Measurements from ENCODE around the gene WDR62. TPM values are rescaled to one million over a fixed set of nuclear protein-coding genes. Genes with fewer than 3 reads are reported as not detected.

Gene WDR62
- total RNA-seq (2021; fragmentation: NEBNext Ultra II Directional; extraction: Animal tissue kit (Norgen Biotek cat#: 25700)) (39.5 and 39.8 TPM in 2 replicates), polyA plus RNA-seq (2011; rRNA removed) (28.2 and 39.9 TPM in 2 replicates), polyA minus RNA-seq (2011; rRNA and poly(A)+ RNA removed) (46.8 and 48.3 TPM in 2 replicates)
- polyA plus RNA-seq (2011; cell fraction: cytosol; rRNA removed): 18.4 TPM
- polyA plus RNA-seq (2011; cell fraction: nucleus; rRNA removed): 85.8 TPM
- polyA plus RNA-seq (2012, experiment 1 of 2): 23.9 to 35.6 TPM (median 32.4 TPM) in 4 replicates
- polyA plus RNA-seq (2012, experiment 2 of 2): 23.6 TPM
- polyA plus RNA-seq (2013, experiment 1 of 2): 20.0 TPM
- polyA plus RNA-seq (2013, experiment 2 of 2): 18.7 TPM
- 21.9 TPM for polyA minus RNA-seq (2011; cell fraction: cytosol; rRNA and poly(A)+ RNA removed)
- polyA minus RNA-seq (2011; cell fraction: nucleus; rRNA and poly(A)+ RNA removed): 34.6 TPM
- long read RNA-seq, experiment 1, partial matches to known transcripts: 23 of 29 reads
- long read RNA-seq, experiment 1, other reads (novel, unspliced or antisense): 6 of 29 reads
- long read RNA-seq, experiment 2: 0 reads

- Histone ChIP-seq H3K4me3 (ENCODE audit: extremely low read depth in 1 of 4, insufficient read depth in 2 of 4, low read depth in 3 of 4, low read length in 4 of 4) (peak within 1 kb of the TSS; percentile 75 to 94 (median 82)), H2BK15ac (ENCODE audit: low read length) (no peak within 1 kb of the TSS), H3K4me1 (replicated peaks in 1 of 4; ENCODE audit: control insufficient read depth in 3 of 4, insufficient read depth in 4 of 4, low read length in 3 of 4) (peaks cover 0 to 11% (median 4%) of the 10 kb centered on the region in 4 experiments; a peak in 5 of 7 replicates), H4K91ac (replicated peaks; ENCODE audit: insufficient read length, low read length) (peak within 1 kb of the TSS; percentile 71), H3K27me3 (replicated peaks in 1 of 4; ENCODE audit: control insufficient read depth in 3 of 4, extremely low read depth in 1 of 4, insufficient read depth in 3 of 4, low read length in 3 of 4) (no peaks in the 10 kb centered on the region), H3K9me3 (ENCODE audit: insufficient read depth in 2 of 2, low read depth in 1 of 2, low read length in 1 of 2) (no peaks in the 10 kb centered on the region), H2BK20ac (ENCODE audit: low read length) (no peak within 1 kb of the TSS), H3K18ac (ENCODE audit: extremely low read depth, low read length) (peak within 1 kb of the TSS; percentile 94), H2BK120ac (replicated peaks; ENCODE audit: low read depth, low read length) (no peak within 1 kb of the TSS), H3K27ac (ENCODE audit: low read depth, low read length) (peak within 1 kb of the TSS; percentile 83; the same call in 1 of the 2 replicates), H3K36me3 (ENCODE audit: control insufficient read depth in 2 of 4, insufficient read depth in 4 of 4, low read length in 3 of 4) (peaks cover 8 to 19% (median 17%) of the 10 kb centered on the region in 4 experiments; a peak in 7 of 8 replicates), H3K79me2 (ENCODE audit: control insufficient read depth in 1 of 2, insufficient read depth in 2 of 2, low read length in 2 of 2) (peaks cover 3 to 35% of the 10 kb centered on the region in 2 experiments; a peak in 3 of 4 replicates), H3K23ac (ENCODE audit: insufficient read length) (no peak within 1 kb of the TSS), H3K23me2 (ENCODE audit: low read depth, low read length) (peaks cover 4% of the 10 kb centered on the region), H3K79me1 (ENCODE audit: low read depth, low read length) (peaks cover 4% of the 10 kb centered on the region; the same call in 1 of the 2 replicates), H3K56ac (replicated peaks; ENCODE audit: insufficient read length, low read depth, low read length) (peak within 1 kb of the TSS; percentile 75), H4K20me1 (replicated peaks in 1 of 2; ENCODE audit: control insufficient read depth in 1 of 2, insufficient read depth in 2 of 2, low read length in 2 of 2) (peaks cover 7 to 19% of the 10 kb centered on the region in 2 experiments), H4K5ac (ENCODE audit: insufficient read length, low read depth, low read length) (peak within 1 kb of the TSS; percentile 80), H4K8ac (ENCODE audit: extremely low read depth, insufficient read depth, low read length) (peak within 1 kb of the TSS; percentile 96), H2AK5ac (ENCODE audit: low read depth, low read length) (no peak within 1 kb of the TSS), H3K4me2 (ENCODE audit: insufficient read depth in 1 of 2, low read depth in 2 of 2, low read length in 2 of 2) (peak within 1 kb of the TSS; percentile 87 to 93), H3K9ac (replicated peaks in 1 of 4; ENCODE audit: extremely low read depth in 1 of 4, low read depth in 3 of 4, low read length in 3 of 4) (peak within 1 kb of the TSS; percentile 67 to 85 (median 80)), H2BK5ac (ENCODE audit: low read depth, low read length) (peak within 1 kb of the TSS; percentile 84), H3K14ac (ENCODE audit: insufficient read length) (no peak within 1 kb of the TSS), H2BK12ac (ENCODE audit: low read depth, low read length) (peak within 1 kb of the TSS; percentile 68; the same call in 1 of the 2 replicates), H3K4ac (replicated peaks; ENCODE audit: insufficient read length, low read depth, low read length) (peak within 1 kb of the TSS; percentile 28), H2AFZ (ENCODE audit: low read length) (peak within 1 kb of the TSS; percentile 25; the same call in 1 of the 2 replicates)
- WGBS, 2 experiments (ENCODE audit: extremely low coverage in 1 of 2, insufficient coverage in 1 of 2, insufficient read length in 1 of 2, insufficient replicate concordance in 2 of 2, low coverage in 1 of 2, low lambda C conversion rate in 2 of 2, missing lambda C conversion rate in 1 of 2): 1% methylated on average over 52 of the region's 76 CpGs; no CpG with 5 or more reads in 1 of the 2 experiments
- peak in 1 of 2 experiments; percentile 96 for DNase-seq (ENCODE audit: low read depth in 1 of 2, low spot score in 2 of 2)
- ChIA-PET POLR2A (ENCODE audit: partially characterized antibody) (interaction anchor here (1.0 to 2.2 kb wide), 16 partner anchors 18 to 118 kb away, joined by 3 to 9 read pairs (median 5); partner anchors contain the start of genes ALKBH6, CAPNS1, OVOL3 and POLR2I), CTCF (ENCODE audit: partially characterized antibody) (interaction anchor here (0.9 to 1.2 kb wide), 2 partner anchors 59 to 362 kb away, joined by 3 to 6 read pairs; no protein-coding TSS in a partner anchor)
- FAIRE-seq: no peak
- TF ChIP-seq CHD2 (IDR thresholded peaks at IDR 0.05; ENCODE audit: low read length) (peak; percentile 59; the same call in 1 of the 2 replicates), KDM4A (IDR thresholded peaks at IDR 0.05; ENCODE audit: low read depth, low read length, severe bottlenecking) (peak; percentile 75), POLR2AphosphoS5 (IDR thresholded peaks at IDR 0.05; ENCODE audit: low read depth, low read length) (0 out of 2 replicates have a peak, but pooled peaks have one; percentile 16), SRF (IDR thresholded peaks at IDR 0.05; ENCODE audit: low read depth, low read length) (no peak), POU5F1 (IDR thresholded peaks at IDR 0.05; ENCODE audit: low read depth, low read length) (no peak), CBX5 (IDR thresholded peaks at IDR 0.05; ENCODE audit: low read depth, low read length) (no peak), PHF8 (conservative IDR thresholded peaks at IDR 0.05; ENCODE audit: low read depth, low read length) (peak; percentile 77), YY1 (IDR thresholded peaks at IDR 0.05; ENCODE audit: low read depth, low read length) (peak; percentile 68; the same call in 1 of the 2 replicates)
Measured at GRCh38 chr19:36054733-36055686, at the start of gene WDR62. Gene WDR62 (plus strand): TSS chr19:36054897. CDS start chr19:36054972, 75 bp downstream.
